ENCODE measurements around the gene CD6.

DNA sequence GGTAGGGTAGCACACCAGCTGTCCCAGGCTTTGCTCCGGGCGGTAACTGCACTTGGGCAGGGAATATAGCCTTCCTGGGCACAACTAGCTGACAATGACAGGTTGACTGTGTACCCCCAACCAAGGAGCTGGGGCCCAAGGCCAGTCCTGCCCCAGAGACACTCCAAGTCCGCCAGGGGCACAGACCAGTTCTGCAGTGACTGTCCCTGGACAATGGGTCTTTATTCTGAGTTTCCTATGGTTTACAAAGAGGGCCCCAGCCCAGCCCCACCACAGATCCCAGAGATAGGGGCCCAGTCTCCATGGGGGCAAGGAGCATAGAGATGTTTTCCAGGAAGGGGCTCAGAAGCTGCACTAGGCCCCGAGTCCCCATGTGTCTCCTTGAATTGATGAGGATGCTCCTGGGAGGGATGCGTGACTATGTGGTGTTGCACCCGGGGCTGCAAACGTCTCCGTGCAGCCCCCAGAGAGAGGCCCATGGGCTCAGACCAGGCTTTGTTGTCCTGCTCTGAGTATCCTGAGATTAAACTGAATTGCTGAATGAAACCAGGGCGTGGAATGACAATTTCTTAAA lies 48.4 kb downstream of the CD6 start:
- TF ChIP-seq, protein P1, sequence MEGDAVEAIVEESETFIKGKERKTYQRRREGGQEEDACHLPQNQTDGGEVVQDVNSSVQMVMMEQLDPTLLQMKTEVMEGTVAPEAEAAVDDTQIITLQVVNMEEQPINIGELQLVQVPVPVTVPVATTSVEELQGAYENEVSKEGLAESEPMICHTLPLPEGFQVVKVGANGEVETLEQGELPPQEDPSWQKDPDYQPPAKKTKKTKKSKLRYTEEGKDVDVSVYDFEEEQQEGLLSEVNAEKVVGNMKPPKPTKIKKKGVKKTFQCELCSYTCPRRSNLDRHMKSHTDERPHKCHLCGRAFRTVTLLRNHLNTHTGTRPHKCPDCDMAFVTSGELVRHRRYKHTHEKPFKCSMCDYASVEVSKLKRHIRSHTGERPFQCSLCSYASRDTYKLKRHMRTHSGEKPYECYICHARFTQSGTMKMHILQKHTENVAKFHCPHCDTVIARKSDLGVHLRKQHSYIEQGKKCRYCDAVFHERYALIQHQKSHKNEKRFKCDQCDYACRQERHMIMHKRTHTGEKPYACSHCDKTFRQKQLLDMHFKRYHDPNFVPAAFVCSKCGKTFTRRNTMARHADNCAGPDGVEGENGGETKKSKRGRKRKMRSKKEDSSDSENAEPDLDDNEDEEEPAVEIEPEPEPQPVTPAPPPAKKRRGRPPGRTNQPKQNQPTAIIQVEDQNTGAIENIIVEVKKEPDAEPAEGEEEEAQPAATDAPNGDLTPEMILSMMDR (IDR thresholded peaks at IDR 0.05) = no peak
- no peak for TF ChIP-seq POLR2A (IDR thresholded peaks at IDR 0.05)

Measured in breast epithelium (tissue), 3 donors.